ENCODE measurements around the gene ARHGEF7.

DNA sequence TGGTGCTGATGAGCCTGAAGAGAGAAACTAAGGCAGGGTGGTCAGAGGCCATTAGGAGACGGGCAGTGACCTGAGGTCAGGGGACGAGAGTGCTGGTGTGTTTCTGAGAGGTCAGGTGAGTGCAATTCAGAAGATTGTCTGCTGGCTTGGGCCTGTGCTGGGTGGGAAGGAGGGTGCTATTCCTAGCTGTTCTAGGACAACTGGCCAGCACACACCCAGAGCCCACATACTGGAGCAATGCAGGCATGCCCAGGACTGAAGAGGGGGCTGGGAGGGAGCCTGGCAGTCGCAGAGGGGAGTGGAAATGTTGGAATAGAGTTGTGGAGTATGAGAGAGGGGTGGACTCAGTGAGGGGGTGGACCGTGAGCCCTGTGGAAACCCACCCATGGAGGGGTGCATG lies 16.5 kb downstream of the ARHGEF7 start:
- no peak for TF ChIP-seq CTCF (conservative IDR thresholded peaks at IDR 0.05; ENCODE audit: low read length)
- no peak for TF ChIP-seq EZH2phosphoT487 (IDR thresholded peaks at IDR 0.05; ENCODE audit: borderline replicate concordance, low read depth, low read length)
